HCT116 (cell line): ENCODE results near the gene FAM83D. TPM values are rescaled to one million over a fixed set of nuclear protein-coding genes. Genes with fewer than 3 reads are reported as not detected.

Experiments used
- ATAC-seq: fragments of 200-7000 bp; cut with Tn5 transposase; 2 replicates; pipeline ENCODE4 v1.9.1; 2020; ENCODE audit warnings: mild to moderate bottlenecking, moderate library complexity
- BruUV-seq: library from RNA; stranded (reverse); fragments of 400-500 nt; replicated peaks from 2 replicates; lab custom pipeline; 2021; lab: Mats Ljungman, UMichigan
- CTCF ChIA-PET: fragments of 300-600 bp; sonication (Branson Sonifier 250); formaldehyde crosslinking; loops from one replicate; lab custom pipeline; 2021; ENCODE audit warnings: antibody characterized with exemption; lab: Charles Lee
- POLR2A ChIA-PET: fragments of 300-600, 350-600 bp; sonication (Branson Sonifier 250); formaldehyde crosslinking; loops from one replicate; lab custom pipeline; 2021; ENCODE audit warnings: antibody characterized with exemption; lab: Charles Lee
- RAD21 ChIA-PET, 2 experiments: fragments of 300-600 bp; sonication (Branson Sonifier 250); formaldehyde crosslinking; loops; one replicate each; lab custom pipeline; 2023; ENCODE audit warnings: low total read pairs in 2 of 2; ENCODE audit not compliant: uncharacterized antibody in 2 of 2, unreplicated experiment in 2 of 2, low non-redundant PET in 1 of 2; lab: Charles Lee
- DNase-seq: peaks from one replicate; pipeline ENCODE4 v3.0.0-alpha.2; 2010; ENCODE audit warnings: low read depth, low spot score
- H2AFZ ChIP-seq: fragments of 200-600 bp; shearing (Covaris generic), sonication (generic); 2 replicates; pipeline ENCODE4 v1.6.1; 2017; ENCODE audit warnings: low read depth, mixed run types, mixed read lengths, antibody characterized with exemption, low read length; ENCODE audit not compliant: poor library complexity, severe bottlenecking
- H3K27ac ChIP-seq: 2 replicates; pipeline ENCODE4 v1.5.1; 2012; ENCODE audit warnings: low read depth, low read length
- H3K27me3 ChIP-seq: fragments of 200-600 bp; sonication (generic); 2 replicates; pipeline ENCODE4 v1.6.1; 2016; ENCODE audit warnings: mixed run types, low read length, mixed read lengths; ENCODE audit not compliant: insufficient read depth
- H3K36me3 ChIP-seq, 2 experiments: fragments of 200-500 bp in 1 of 2; fragments of 200-600 bp in 1 of 2; sonication (Bioruptor generic) in 1 of 2; sonication (generic) in 1 of 2; 2 replicates each; pipeline versions ENCODE4 v1.5.1 to v1.6.1; 2014 to 2016; ENCODE audit warnings: low read length in 2 of 2, inconsistent platforms in 1 of 2, mixed read lengths in 1 of 2, mixed run types in 1 of 2; ENCODE audit not compliant: insufficient read depth in 2 of 2, control insufficient read depth in 1 of 2
- H3K4me1 ChIP-seq, 2 experiments: fragments of 200-600 bp in 1 of 2; sonication (generic) in 1 of 2; 2 replicates each; pipeline versions ENCODE4 v1.5.1 to v1.6.1; 2012 to 2017; ENCODE audit warnings: low read length in 2 of 2, inconsistent platforms in 1 of 2, mild to moderate bottlenecking in 1 of 2, mixed read lengths in 1 of 2, mixed run types in 1 of 2, moderate library complexity in 1 of 2; ENCODE audit not compliant: insufficient read depth in 2 of 2, control insufficient read depth in 1 of 2
- H3K4me2 ChIP-seq: fragments of 200-600 bp; sonication (generic); 2 replicates; pipeline ENCODE4 v1.6.1; 2017; ENCODE audit warnings: mixed run types, low read length, mixed read lengths
- H3K4me3 ChIP-seq, 2 experiments: fragments of 200-600 bp in 1 of 2; sonication (generic) in 1 of 2; replicated peaks in 1 of 2; 2 replicates each; pipeline ENCODE4 v1.5.1; 2011 to 2016; ENCODE audit warnings: low read length in 2 of 2, control low read depth in 1 of 2, low read depth in 1 of 2, mild to moderate bottlenecking in 1 of 2, mixed read lengths in 1 of 2, mixed run types in 1 of 2
- H3K79me2 ChIP-seq: fragments of 200-600 bp; sonication (generic); 2 replicates; pipeline ENCODE4 v1.6.1; 2017; ENCODE audit warnings: mild to moderate bottlenecking, mixed run types, low read length, moderate library complexity, mixed read lengths; ENCODE audit not compliant: insufficient read depth
- H3K9ac ChIP-seq: fragments of 200-600 bp; sonication (generic); 2 replicates; pipeline ENCODE4 v1.6.1; 2016; ENCODE audit warnings: low read length, mixed read lengths
- H3K9me2 ChIP-seq: fragments of 200-600 bp; sonication (generic), shearing (Covaris generic); 2 replicates; pipeline ENCODE4 v1.6.1; 2017; ENCODE audit warnings: mixed run types, mild to moderate bottlenecking, moderate library complexity; ENCODE audit not compliant: insufficient read depth
- H3K9me3 ChIP-seq, 2 experiments: fragments of 200-500 bp in 1 of 2; fragments of 200-600 bp in 1 of 2; sonication (Bioruptor generic) in 1 of 2; sonication (generic) in 1 of 2; 2 replicates each; pipeline ENCODE4 v1.6.1; 2014 to 2017; ENCODE audit warnings: low read length in 2 of 2, mixed read lengths in 2 of 2, inconsistent platforms in 1 of 2, low read depth in 1 of 2, mild to moderate bottlenecking in 1 of 2, mixed run types in 1 of 2, moderate library complexity in 1 of 2; ENCODE audit not compliant: control insufficient read depth in 1 of 2, insufficient read depth in 1 of 2
- H4K20me1 ChIP-seq: fragments of 200-600 bp; sonication (generic), shearing (Covaris generic); 2 replicates; pipeline ENCODE4 v1.6.1; 2017; ENCODE audit warnings: mixed run types, mild to moderate bottlenecking, moderate library complexity; ENCODE audit not compliant: insufficient read depth
- CBX3 ChIP-seq: IDR thresholded peaks from 2 replicates; pipeline ENCODE4 v1.6.1; 2012; ENCODE audit warnings: low read depth
- CEBPB ChIP-seq: IDR thresholded peaks from 2 replicates; pipeline ENCODE4 v1.6.1; 2012; ENCODE audit warnings: low read depth
- CTCF ChIP-seq, 3 experiments: fragments of 200-600 bp in 1 of 3; sonication (generic) in 1 of 3; IDR thresholded peaks in 2 of 3; conservative IDR thresholded peaks in 1 of 3; 2 replicates each; pipeline ENCODE4 v1.5.1; 2012 to 2017; ENCODE audit warnings: low read depth in 2 of 3, low read length in 2 of 3, antibody characterized with exemption in 1 of 3, borderline replicate concordance in 1 of 3, control low read depth in 1 of 3, mild to moderate bottlenecking in 1 of 3, mixed read lengths in 1 of 3, mixed run types in 1 of 3, moderate library complexity in 1 of 3; ENCODE audit not compliant: insufficient read depth in 1 of 3
- ELF1 ChIP-seq: IDR thresholded peaks from 2 replicates; pipeline ENCODE4 v1.6.1; 2012; ENCODE audit warnings: low read depth, borderline replicate concordance
- FOSL1 ChIP-seq: IDR thresholded peaks from 2 replicates; pipeline ENCODE4 v1.6.1; 2012; ENCODE audit warnings: low read depth
- JUND ChIP-seq: IDR thresholded peaks from 2 replicates; pipeline ENCODE4 v1.6.1; 2012
- MAX ChIP-seq: IDR thresholded peaks from 2 replicates; pipeline ENCODE4 v1.6.1; 2012
- POLR2A ChIP-seq: IDR thresholded peaks from 2 replicates; pipeline ENCODE4 v1.7.0; 2011; ENCODE audit warnings: borderline replicate concordance; ENCODE audit not compliant: insufficient read depth, insufficient read length; ENCODE audit errors: extremely low read depth
- POLR2AphosphoS5 ChIP-seq: IDR thresholded peaks from 2 replicates; pipeline ENCODE4 v1.6.1; 2011; ENCODE audit warnings: mild to moderate bottlenecking, low read depth, low read length, moderate library complexity
- RAD21 ChIP-seq: IDR thresholded peaks from 2 replicates; pipeline ENCODE4 v1.6.1; 2012; ENCODE audit warnings: low read depth, mild to moderate bottlenecking
- REST ChIP-seq: IDR thresholded peaks from 2 replicates; pipeline ENCODE4 v1.6.1; 2012; ENCODE audit warnings: low read depth
- SP1 ChIP-seq: IDR thresholded peaks from 2 replicates; pipeline ENCODE4 v1.6.1; 2012; ENCODE audit warnings: low read depth
- SRF ChIP-seq: IDR thresholded peaks from 2 replicates; pipeline ENCODE4 v1.6.1; 2012; ENCODE audit warnings: low read depth
- TCF7L2 ChIP-seq: IDR thresholded peaks from 2 replicates; pipeline ENCODE4 v1.7.0; 2011; ENCODE audit warnings: borderline replicate concordance, inconsistent platforms; ENCODE audit not compliant: insufficient read depth, insufficient read length; ENCODE audit errors: extremely low read depth
- YY1 ChIP-seq: IDR thresholded peaks from 2 replicates; pipeline ENCODE4 v1.6.1; 2011; ENCODE audit warnings: low read length, low read depth, moderate library complexity, mild to moderate bottlenecking; ENCODE audit not compliant: insufficient replicate concordance; ENCODE audit errors: extremely low read depth
- ZNF274 ChIP-seq: fragments of 200-500 bp; sonication (Bioruptor generic); IDR thresholded peaks from 2 replicates; pipeline ENCODE4 v1.6.1; 2014; ENCODE audit warnings: mild to moderate bottlenecking, low read depth, low read length, inconsistent platforms
- intact Hi-C: fragments of 100-400 bp; cut with micrococcal nuclease; formaldehyde crosslinking; loops from 2 replicates; pipeline ENCODE4 v1.10.0; 2022
- total RNA-seq: library from RNA; stranded (reverse); gene quantifications from one replicate; pipeline ENCODE4 v1.2.1, GENCODE V29; 2021; ENCODE audit not compliant: unreplicated experiment

The FAM83D gene
- total RNA-seq, 1 experiment from 2014 or later: 51.1 TPM

GRCh38 chr20:38997622-38998021 lies 71.4 kb downstream of the FAM83D start:
- H4K20me1 ChIP-seq: no peaks in the 10 kb centered on the region
- no peak overlapping the region for H3K4me2 ChIP-seq
- intact Hi-C loops: no loop called here
- ATAC-seq (no peak), DNase-seq (no peak)
- POLR2A ChIA-PET: no interaction called here
- H3K27ac ChIP-seq: no peak overlapping the region
- no peak overlapping the region for H3K9ac ChIP-seq
- CTCF ChIA-PET: no interaction called here
- no peaks in the 10 kb centered on the region for H3K9me3 ChIP-seq
- TF ChIP-seq CEBPB: no peak
- no peak for TF ChIP-seq CTCF (IDR thresholded peaks at IDR 0.05 in 2 of 3, conservative IDR thresholded peaks at IDR 0.05 in 1 of 3; ENCODE audit: borderline replicate concordance in 1 of 3, insufficient read depth in 1 of 3, low read depth in 2 of 3, low read length in 2 of 3)
- no peak for TF ChIP-seq ELF1
- H3K27me3 ChIP-seq: no peaks in the 10 kb centered on the region
- no peak overlapping the region for H2AFZ ChIP-seq
- no peaks in the 10 kb centered on the region for H3K79me2 ChIP-seq
- H3K4me3 ChIP-seq: no peak overlapping the region
- no TSS peak for BruUV-seq
- H3K9me2 ChIP-seq: no peaks in the 10 kb centered on the region
- peaks cover 8 to 18% of the 10 kb centered on the region in 2 experiments; a peak in 3 of 4 replicates for H3K36me3 ChIP-seq
- RAD21 ChIA-PET: no interaction called here
- peaks cover 4 to 6% of the 10 kb centered on the region in 2 experiments for H3K4me1 ChIP-seq

- ChIA-PET POLR2A (no interaction called here), CTCF (no interaction called here), RAD21 (no interaction called here)
- Histone ChIP-seq H3K9me2 (no peaks in the 10 kb centered on the region), H3K9me3 (no peaks in the 10 kb centered on the region), H3K4me3 (no peak overlapping the region), H3K4me2 (no peak overlapping the region), H3K9ac (no peak overlapping the region), H3K27me3 (no peaks in the 10 kb centered on the region), H2AFZ (no peak overlapping the region), H3K79me2 (no peaks in the 10 kb centered on the region), H3K36me3 (peaks cover 8 to 23% of the 10 kb centered on the region in 2 experiments; a peak in 3 of 4 replicates), H4K20me1 (no peaks in the 10 kb centered on the region), H3K27ac (no peak overlapping the region), H3K4me1 (peaks cover 0 to under 1% of the 10 kb centered on the region in 2 experiments; a peak in 1 of 4 replicates)
- no TSS peak for BruUV-seq
- intact Hi-C loops: no loop called here
- DNase-seq (no peak), ATAC-seq (no peak)
- no peak for TF ChIP-seq POLR2A
- no peak for TF ChIP-seq JUND
- TF ChIP-seq FOSL1: no peak
- TF ChIP-seq SP1: no peak
- no peak for TF ChIP-seq ZNF274
- TF ChIP-seq CBX3: no peak
- TF ChIP-seq RAD21: no peak
- TF ChIP-seq REST: no peak
- no peak for TF ChIP-seq CEBPB
- no peak for TF ChIP-seq ELF1
- no peak for TF ChIP-seq TCF7L2
- no peak for TF ChIP-seq MAX
- TF ChIP-seq SRF: no peak
- no peak for TF ChIP-seq POLR2AphosphoS5
- no peak for TF ChIP-seq YY1
Measured at GRCh38 chr20:38999217-38999616, 73.0 kb downstream of the FAM83D start.
